ENCODE results near the gene CLMN.
"Not testable (repeated sequence)": the region's sequence is repeated elsewhere in the genome, so short reads cannot be mapped to it uniquely, and the experiment has no call there.

The CLMN gene

DNA sequence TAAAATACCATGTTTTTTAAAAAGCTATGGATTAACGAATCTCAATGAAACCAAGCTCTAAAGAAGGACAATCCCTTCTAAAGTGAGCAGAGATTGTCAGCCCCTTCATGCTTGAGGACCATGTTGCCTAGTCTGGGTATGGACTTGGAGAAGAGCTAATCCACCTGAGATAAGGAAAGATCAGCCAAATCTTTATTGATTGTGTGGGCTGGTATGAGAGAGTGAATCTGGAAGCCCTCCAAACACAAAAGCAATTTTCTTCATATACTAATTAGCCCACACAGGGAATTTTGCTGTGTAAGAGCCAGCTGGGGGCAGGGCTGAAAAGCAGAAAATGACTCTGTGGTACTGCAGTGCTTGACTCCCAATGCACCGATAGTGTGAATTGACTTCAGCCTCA is 115.0 kb downstream of the CLMN start:
- no peak overlapping the region for H3K4me3 ChIP-seq (ENCODE audit: low read length in 2 of 2)
- H3K9ac ChIP-seq (ENCODE audit: low read length in 2 of 2), result no peak overlapping the region
- no peaks in the 10 kb centered on the region for H3K27me3 ChIP-seq (ENCODE audit: control insufficient read depth in 1 of 2, insufficient read depth in 2 of 2, low read length in 2 of 2)
- H3K36me3 ChIP-seq (ENCODE audit: control insufficient read depth in 2 of 2, insufficient read depth in 2 of 2, low read length in 2 of 2), result no peaks in the 10 kb centered on the region
- no peak overlapping the region for H3K27ac ChIP-seq (ENCODE audit: low read length)
- no peaks in the 10 kb centered on the region for H3K4me1 ChIP-seq (ENCODE audit: control insufficient read depth, insufficient read depth, low read length)
- H3K9me3 ChIP-seq (ENCODE audit: control insufficient read depth in 2 of 2, low read length in 2 of 2), result no peaks in the 10 kb centered on the region

DNA sequence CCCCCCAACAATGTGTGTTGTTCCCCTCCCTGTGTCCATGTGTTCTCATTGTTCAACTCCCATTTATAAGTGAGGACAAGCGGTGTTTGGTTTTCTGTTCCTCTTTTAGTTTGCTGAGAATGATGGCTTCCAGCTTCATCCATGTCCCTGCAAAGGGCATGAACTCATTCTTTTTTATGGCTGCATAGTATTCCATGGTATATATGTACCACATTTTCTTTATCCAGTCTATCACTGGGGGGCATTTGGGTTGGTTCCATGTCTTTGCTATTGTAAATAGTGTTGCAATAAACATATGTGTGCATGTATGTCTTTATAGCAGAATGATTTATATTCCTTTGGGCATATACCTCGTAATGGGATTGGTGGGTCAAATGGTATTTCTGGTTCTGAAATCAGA is 118.0 kb downstream of the CLMN start:
- H3K36me3 ChIP-seq (ENCODE audit: control insufficient read depth in 2 of 2, insufficient read depth in 2 of 2, low read length in 2 of 2); H3K9ac ChIP-seq (ENCODE audit: low read length in 2 of 2); H3K9me3 ChIP-seq (ENCODE audit: control insufficient read depth in 2 of 2, low read length in 2 of 2); H3K27ac ChIP-seq (ENCODE audit: low read length); H3K4me3 ChIP-seq (ENCODE audit: low read length in 2 of 2); H3K27me3 ChIP-seq (ENCODE audit: control insufficient read depth in 1 of 2, insufficient read depth in 2 of 2, low read length in 2 of 2); H3K4me1 ChIP-seq (ENCODE audit: control insufficient read depth, insufficient read depth, low read length): not testable (repeated sequence)

DNA sequence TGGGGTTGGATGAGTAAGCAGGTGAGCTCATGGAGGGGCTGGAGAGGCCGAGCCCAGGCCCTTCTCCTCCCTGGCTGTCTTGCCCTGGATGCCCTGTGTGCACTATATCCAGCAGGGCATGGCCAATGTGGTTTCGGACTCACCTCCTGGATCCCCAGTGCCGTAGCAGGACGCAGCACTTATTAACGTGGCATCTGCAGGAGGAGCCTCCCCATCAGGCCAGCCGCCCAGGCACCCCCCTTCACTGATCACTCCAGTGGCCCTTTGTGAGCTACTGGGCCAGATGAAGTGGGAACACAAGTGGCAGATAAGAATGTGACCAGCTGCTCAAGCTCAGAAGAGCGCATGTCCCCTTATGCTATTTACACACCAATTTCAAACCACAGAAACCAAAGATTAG is 119.3 kb downstream of the CLMN start:
- Histone ChIP-seq H3K36me3 (ENCODE audit: control insufficient read depth in 2 of 2, insufficient read depth in 2 of 2, low read length in 2 of 2) (no peaks in the 10 kb centered on the region), H3K27ac (ENCODE audit: low read length) (no peak overlapping the region), H3K4me3 (ENCODE audit: low read length in 2 of 2) (no peak overlapping the region), H3K27me3 (ENCODE audit: control insufficient read depth in 1 of 2, insufficient read depth in 2 of 2, low read length in 2 of 2) (no peaks in the 10 kb centered on the region), H3K4me1 (ENCODE audit: control insufficient read depth, insufficient read depth, low read length) (no peaks in the 10 kb centered on the region), H3K9ac (ENCODE audit: low read length in 2 of 2) (no peak overlapping the region), H3K9me3 (ENCODE audit: control insufficient read depth in 2 of 2, low read length in 2 of 2) (no peaks in the 10 kb centered on the region)

DNA sequence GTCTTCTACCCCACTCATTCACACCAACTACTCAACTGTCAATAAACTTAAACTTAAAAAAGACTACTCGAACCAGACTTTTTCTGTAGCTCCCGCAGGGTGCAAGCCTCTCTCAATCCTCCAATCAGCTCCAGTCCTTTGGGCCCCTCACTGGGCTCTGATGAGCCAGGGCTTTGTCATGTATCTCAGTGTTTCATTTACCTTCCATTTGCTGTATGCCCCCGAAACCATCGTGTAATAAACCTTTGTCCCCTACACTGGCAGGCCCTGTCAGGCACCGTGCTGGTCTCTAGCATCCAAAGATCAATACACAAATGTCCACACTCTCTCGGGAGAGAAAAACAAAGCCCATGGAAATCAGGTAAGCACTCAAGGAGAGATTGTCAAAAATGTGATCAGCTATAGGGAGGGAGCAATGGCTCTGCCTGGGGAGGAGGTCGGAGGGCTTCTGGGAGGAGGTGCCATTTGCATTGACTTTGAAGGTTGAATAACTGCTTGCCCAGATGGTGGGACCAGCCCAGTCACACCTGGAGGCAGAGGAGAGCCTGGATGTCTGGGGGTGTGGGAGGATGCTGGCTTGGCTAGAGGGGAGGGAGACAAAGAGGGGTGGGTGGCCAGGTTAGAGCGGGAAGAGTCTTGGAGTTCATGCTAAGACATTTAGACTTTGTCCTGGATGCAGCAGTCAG is 120.3 kb downstream of the CLMN start:
- no peaks in the 10 kb centered on the region for H3K4me1 ChIP-seq (ENCODE audit: control insufficient read depth, insufficient read depth, low read length)
- H3K4me3 ChIP-seq (ENCODE audit: low read length in 2 of 2), result no peak overlapping the region
- no peaks in the 10 kb centered on the region for H3K9me3 ChIP-seq (ENCODE audit: control insufficient read depth in 2 of 2, low read length in 2 of 2)
- H3K27me3 ChIP-seq (ENCODE audit: control insufficient read depth in 1 of 2, insufficient read depth in 2 of 2, low read length in 2 of 2), result no peaks in the 10 kb centered on the region
- H3K9ac ChIP-seq (ENCODE audit: low read length in 2 of 2), result no peak overlapping the region
- no peak overlapping the region for H3K27ac ChIP-seq (ENCODE audit: low read length)
- H3K36me3 ChIP-seq (ENCODE audit: control insufficient read depth in 2 of 2, insufficient read depth in 2 of 2, low read length in 2 of 2), result no peaks in the 10 kb centered on the region

DNA sequence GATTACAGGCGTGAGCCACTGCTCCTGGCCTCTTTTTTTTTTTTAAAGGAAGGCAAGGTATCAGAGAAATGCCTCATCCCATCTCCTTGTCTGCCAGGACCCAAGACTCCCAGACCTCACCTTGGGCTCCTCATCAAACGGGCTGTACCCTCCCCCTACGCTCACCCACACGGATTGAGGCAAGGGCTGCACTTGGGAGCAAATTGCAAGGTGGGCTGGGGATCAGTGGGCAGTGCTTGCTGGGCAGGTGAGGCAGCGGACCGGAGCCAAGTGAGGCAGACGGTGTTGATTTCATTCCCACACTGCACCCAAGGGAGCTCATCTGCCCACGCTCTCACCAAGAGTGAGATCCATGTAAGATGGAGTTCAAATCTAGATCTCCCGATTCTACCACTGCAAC is 121.4 kb downstream of the CLMN start:
- H3K27me3 ChIP-seq (ENCODE audit: control insufficient read depth in 1 of 2, insufficient read depth in 2 of 2, low read length in 2 of 2), result no peaks in the 10 kb centered on the region
- no peak overlapping the region for H3K4me3 ChIP-seq (ENCODE audit: low read length in 2 of 2)
- H3K9ac ChIP-seq (ENCODE audit: low read length in 2 of 2), result no peak overlapping the region
- H3K4me1 ChIP-seq (ENCODE audit: control insufficient read depth, insufficient read depth, low read length), result no peaks in the 10 kb centered on the region
- no peaks in the 10 kb centered on the region for H3K9me3 ChIP-seq (ENCODE audit: control insufficient read depth in 2 of 2, low read length in 2 of 2)
- H3K27ac ChIP-seq (ENCODE audit: low read length), result no peak overlapping the region
- H3K36me3 ChIP-seq (ENCODE audit: control insufficient read depth in 2 of 2, insufficient read depth in 2 of 2, low read length in 2 of 2), result no peaks in the 10 kb centered on the region

DNA sequence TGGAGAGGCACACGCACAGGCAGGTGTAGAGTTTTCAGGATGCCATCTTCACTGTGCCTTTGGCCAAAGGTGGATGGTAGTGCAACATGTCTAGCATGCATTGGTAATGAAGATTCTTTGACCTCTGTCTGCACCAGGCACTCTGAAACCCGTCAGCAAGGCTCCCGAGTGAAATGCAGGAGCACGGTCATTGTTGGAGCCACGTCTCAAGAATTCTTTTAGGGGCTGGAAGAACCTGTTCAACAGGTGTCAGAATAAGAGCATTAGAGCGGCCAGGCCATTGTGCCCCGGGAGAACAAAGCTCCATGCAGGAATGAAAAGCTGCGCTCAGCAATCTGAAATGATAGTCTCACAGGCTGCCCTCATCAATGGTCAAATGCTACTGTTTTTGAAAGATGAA is 122.2 kb downstream of the CLMN start:
- Histone ChIP-seq H3K36me3 (ENCODE audit: control insufficient read depth in 2 of 2, insufficient read depth in 2 of 2, low read length in 2 of 2) (no peaks in the 10 kb centered on the region), H3K9me3 (ENCODE audit: control insufficient read depth in 2 of 2, low read length in 2 of 2) (no peaks in the 10 kb centered on the region), H3K4me1 (ENCODE audit: control insufficient read depth, insufficient read depth, low read length) (no peaks in the 10 kb centered on the region), H3K4me3 (ENCODE audit: low read length in 2 of 2) (no peak overlapping the region), H3K27ac (ENCODE audit: low read length) (no peak overlapping the region), H3K27me3 (ENCODE audit: control insufficient read depth in 1 of 2, insufficient read depth in 2 of 2, low read length in 2 of 2) (no peaks in the 10 kb centered on the region), H3K9ac (ENCODE audit: low read length in 2 of 2) (no peak overlapping the region)

DNA sequence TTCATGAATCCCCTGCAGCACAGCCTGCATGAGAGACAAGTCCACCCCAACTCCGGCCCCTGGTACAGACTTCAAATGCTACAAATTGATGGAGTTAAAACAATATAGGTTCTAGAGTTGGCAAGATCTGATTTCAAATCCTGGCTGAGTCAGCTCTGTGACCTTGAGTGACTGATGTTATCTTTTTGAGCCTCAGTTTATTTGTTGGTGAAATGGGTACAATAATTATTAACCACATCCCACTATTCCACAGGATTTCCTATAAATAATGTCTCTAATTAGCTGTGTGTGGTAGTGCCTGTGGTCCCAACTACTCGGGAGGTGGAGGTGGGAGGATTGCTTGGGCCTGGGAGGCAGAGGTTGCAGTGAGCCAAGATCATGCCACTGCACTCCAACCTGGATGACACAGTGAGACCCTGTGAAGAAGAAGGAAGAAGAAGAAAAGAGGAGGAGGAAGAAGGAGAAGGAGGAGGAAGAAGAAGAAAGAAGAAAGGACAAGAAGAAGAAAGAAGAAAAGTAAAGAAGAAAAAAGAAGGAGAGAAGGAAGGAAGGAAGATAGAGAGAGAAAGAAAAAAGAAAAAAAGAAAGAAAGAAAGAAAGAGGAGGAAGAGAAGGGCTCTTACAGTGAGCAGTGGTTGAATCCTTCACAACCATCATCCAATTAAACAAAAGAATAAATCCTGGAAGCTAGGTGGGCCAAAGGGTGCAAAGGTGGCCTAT is 122.7 kb downstream of the CLMN start:
- Histone ChIP-seq H3K4me1 (ENCODE audit: control insufficient read depth, insufficient read depth, low read length) (no peaks in the 10 kb centered on the region), H3K9ac (ENCODE audit: low read length in 2 of 2) (no peak overlapping the region), H3K4me3 (ENCODE audit: low read length in 2 of 2) (no peak overlapping the region), H3K36me3 (ENCODE audit: control insufficient read depth in 2 of 2, insufficient read depth in 2 of 2, low read length in 2 of 2) (no peaks in the 10 kb centered on the region), H3K9me3 (ENCODE audit: control insufficient read depth in 2 of 2, low read length in 2 of 2) (no peaks in the 10 kb centered on the region), H3K27ac (ENCODE audit: low read length) (no peak overlapping the region), H3K27me3 (ENCODE audit: control insufficient read depth in 1 of 2, insufficient read depth in 2 of 2, low read length in 2 of 2) (no peaks in the 10 kb centered on the region)

DNA sequence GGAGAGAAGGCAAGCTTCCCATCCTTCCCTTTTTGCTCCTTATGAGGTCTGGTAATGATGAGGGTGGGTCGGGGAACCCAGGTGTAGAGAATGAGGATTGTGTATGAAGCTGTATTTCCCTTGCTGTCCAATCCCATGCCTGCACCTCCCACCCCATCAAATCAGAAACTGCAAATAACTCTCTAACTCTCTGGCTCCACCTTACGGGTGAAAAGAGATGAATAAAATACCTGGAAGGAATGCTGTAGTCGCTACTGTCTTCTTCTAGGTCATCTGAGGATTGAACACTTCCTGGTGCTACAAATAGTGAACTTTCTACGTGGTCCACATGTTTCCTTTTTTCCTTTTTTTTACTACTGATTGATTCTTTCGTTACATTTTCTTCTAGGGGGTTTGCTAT is 123.4 kb downstream of the CLMN start:
- no peaks in the 10 kb centered on the region for H3K9me3 ChIP-seq (ENCODE audit: control insufficient read depth in 2 of 2, low read length in 2 of 2)
- no peak overlapping the region for H3K27ac ChIP-seq (ENCODE audit: low read length)
- H3K4me3 ChIP-seq (ENCODE audit: low read length in 2 of 2), result no peak overlapping the region
- no peaks in the 10 kb centered on the region for H3K4me1 ChIP-seq (ENCODE audit: control insufficient read depth, insufficient read depth, low read length)
- H3K36me3 ChIP-seq (ENCODE audit: control insufficient read depth in 2 of 2, insufficient read depth in 2 of 2, low read length in 2 of 2), result no peaks in the 10 kb centered on the region
- no peak overlapping the region for H3K9ac ChIP-seq (ENCODE audit: low read length in 2 of 2)
- no peaks in the 10 kb centered on the region for H3K27me3 ChIP-seq (ENCODE audit: control insufficient read depth in 1 of 2, insufficient read depth in 2 of 2, low read length in 2 of 2)

DNA sequence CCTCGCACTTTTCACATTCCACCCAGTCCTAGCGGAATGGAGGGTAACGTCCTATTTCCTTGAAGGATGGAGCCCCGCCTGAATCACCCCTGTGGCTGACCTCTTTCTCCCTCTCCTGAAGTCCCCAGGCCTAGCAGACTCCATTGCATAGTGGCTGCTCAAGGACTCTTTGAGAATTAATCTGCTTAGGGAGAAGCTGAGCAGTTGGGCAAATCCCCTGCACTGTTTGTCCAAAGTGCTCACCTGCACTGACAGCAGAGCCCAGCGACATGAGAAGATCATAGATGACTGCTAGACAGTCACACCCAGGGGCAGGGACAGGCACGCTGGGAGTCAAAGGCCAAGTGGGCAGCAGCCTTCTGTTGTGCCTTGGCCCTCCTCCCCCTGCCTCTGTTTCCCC is 124.7 kb downstream of the CLMN start:
- Histone ChIP-seq H3K4me3 (ENCODE audit: low read length in 2 of 2) (no peak overlapping the region), H3K27ac (ENCODE audit: low read length) (no peak overlapping the region), H3K27me3 (ENCODE audit: control insufficient read depth in 1 of 2, insufficient read depth in 2 of 2, low read length in 2 of 2) (no peaks in the 10 kb centered on the region), H3K9ac (ENCODE audit: low read length in 2 of 2) (no peak overlapping the region), H3K36me3 (ENCODE audit: control insufficient read depth in 2 of 2, insufficient read depth in 2 of 2, low read length in 2 of 2) (no peaks in the 10 kb centered on the region), H3K4me1 (ENCODE audit: control insufficient read depth, insufficient read depth, low read length) (peaks cover 4% of the 10 kb centered on the region), H3K9me3 (ENCODE audit: control insufficient read depth in 2 of 2, low read length in 2 of 2) (no peaks in the 10 kb centered on the region)

DNA sequence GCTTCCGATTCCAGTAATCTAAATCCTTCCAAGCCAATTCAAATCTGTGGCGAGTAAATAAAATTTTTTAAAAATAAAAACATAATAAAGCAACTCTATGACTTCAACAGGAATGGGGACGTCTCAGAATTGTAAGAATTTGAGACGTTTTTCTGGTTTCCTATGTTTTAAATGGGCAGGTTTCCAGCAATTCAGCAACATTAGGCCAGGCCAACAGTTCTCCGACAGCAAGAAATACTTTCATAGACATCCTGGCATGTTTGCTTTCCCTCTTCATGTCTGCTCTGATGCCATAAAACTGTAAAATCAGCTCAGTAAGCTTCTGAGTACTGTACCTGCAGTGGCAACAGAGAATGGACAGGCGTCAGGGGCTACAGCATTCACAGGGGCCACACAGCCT is 126.6 kb downstream of the CLMN start:
- Histone ChIP-seq H3K4me3 (ENCODE audit: low read length in 2 of 2) (no peak overlapping the region), H3K36me3 (ENCODE audit: control insufficient read depth in 2 of 2, insufficient read depth in 2 of 2, low read length in 2 of 2) (no peaks in the 10 kb centered on the region), H3K4me1 (ENCODE audit: control insufficient read depth, insufficient read depth, low read length) (peaks cover 4% of the 10 kb centered on the region), H3K9ac (ENCODE audit: low read length in 2 of 2) (no peak overlapping the region), H3K27ac (ENCODE audit: low read length) (no peak overlapping the region), H3K9me3 (ENCODE audit: control insufficient read depth in 2 of 2, low read length in 2 of 2) (peaks cover 0 to under 1% of the 10 kb centered on the region in 2 donors), H3K27me3 (ENCODE audit: control insufficient read depth in 1 of 2, insufficient read depth in 2 of 2, low read length in 2 of 2) (no peaks in the 10 kb centered on the region)

DNA sequence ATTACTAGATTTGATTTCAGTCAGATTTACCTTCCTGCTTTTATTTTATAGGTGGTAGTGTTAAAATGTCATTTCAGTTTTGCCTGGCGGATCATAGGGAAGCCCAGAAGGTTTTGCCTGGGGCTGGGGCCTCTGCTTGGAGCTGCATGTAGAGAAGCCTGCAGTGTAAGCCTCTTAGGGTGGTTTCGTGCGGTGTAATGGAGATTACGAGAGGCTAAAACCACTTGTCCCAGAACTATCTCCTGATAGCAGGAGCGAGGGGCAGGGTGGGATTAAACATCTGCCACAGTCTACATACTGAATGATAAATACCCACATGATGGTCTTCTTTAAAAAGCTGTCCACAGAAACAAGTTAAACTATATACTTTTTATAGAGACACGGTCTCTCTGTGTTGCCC is 127.4 kb downstream of the CLMN start:
- peaks cover 3 to 4% of the 10 kb centered on the region in 2 donors for H3K9me3 ChIP-seq (ENCODE audit: control insufficient read depth in 2 of 2, low read length in 2 of 2)
- no peak overlapping the region for H3K4me3 ChIP-seq (ENCODE audit: low read length in 2 of 2)
- no peaks in the 10 kb centered on the region for H3K27me3 ChIP-seq (ENCODE audit: control insufficient read depth in 1 of 2, insufficient read depth in 2 of 2, low read length in 2 of 2)
- H3K4me1 ChIP-seq (ENCODE audit: control insufficient read depth, insufficient read depth, low read length), result peaks cover 4% of the 10 kb centered on the region
- no peak overlapping the region for H3K9ac ChIP-seq (ENCODE audit: low read length in 2 of 2)
- no peak overlapping the region for H3K27ac ChIP-seq (ENCODE audit: low read length)
- H3K36me3 ChIP-seq (ENCODE audit: control insufficient read depth in 2 of 2, insufficient read depth in 2 of 2, low read length in 2 of 2), result no peaks in the 10 kb centered on the region

Measured in stomach smooth muscle (tissue), 2 donors.